K562 (cell line): ENCODE measurements around the gene XPO6. TPM values are rescaled to one million over a fixed set of nuclear protein-coding genes. Genes with fewer than 3 reads are reported as not detected.

ENCODE experiments used
- ATAC-seq: fragments of 200-7000 bp; cut with Tn5 transposase; 3 replicates; pipeline ENCODE4 v1.9.1; 2020; ENCODE audit warnings: moderate library complexity
- BruUV-seq: library from RNA; stranded (reverse); fragments of 400-500 nt; replicated peaks from 2 replicates; lab custom pipeline; 2021; lab: Mats Ljungman, UMichigan
- CTCF ChIA-PET: fragments of 300-600 bp; formaldehyde crosslinking; extraction: SDS; loops from one replicate; lab custom pipeline; 2021; ENCODE audit warnings: low intra/inter-chr PET ratio; lab: Yijun Ruan, JAX
- POLR2A ChIA-PET: fragments of 300-600, 350-650 bp; sonication (Branson Sonifier 250); formaldehyde crosslinking; extraction: SDS; loops from one replicate; lab custom pipeline; 2021; ENCODE audit warnings: antibody characterized with exemption, inconsistent platforms; lab: Yijun Ruan, JAX
- DNase-seq, 4 experiments: peaks; one replicate each; pipeline versions ENCODE4 v3.0.0 to v3.0.0-alpha.2; 2011 to 2018; ENCODE audit warnings: low spot score in 3 of 4, mixed read lengths in 3 of 4; ENCODE audit errors: extremely low read depth in 1 of 4
- FAIRE-seq: peaks from 2 replicates; lab custom pipeline; 2011; peaks lifted over from hg19 to GRCh38; lab: Jason Lieb, UNC
- H2AFZ ChIP-seq: 2 replicates; pipeline ENCODE4 v1.6.0; 2011; ENCODE audit warnings: low read depth, low read length, control low read depth, inconsistent platforms
- H3K27ac ChIP-seq: fragments of 200-600 bp; 3 replicates; pipeline ENCODE4 v1.8.0; 2011; ENCODE audit warnings: low read depth, mild to moderate bottlenecking, control low read depth, inconsistent platforms, low read length, moderate library complexity, mixed read lengths; ENCODE audit errors: extremely low read depth
- H3K27me3 ChIP-seq, 2 experiments: fragments of 300-600 bp in 1 of 2; 2 replicates in 1 of 2; 3 replicates in 1 of 2; pipeline versions ENCODE4 v1.6.0 to v1.8.0; 2011; ENCODE audit warnings: inconsistent platforms in 2 of 2, low read length in 2 of 2, mild to moderate bottlenecking in 1 of 2, mixed read lengths in 1 of 2, moderate library complexity in 1 of 2; ENCODE audit not compliant: control insufficient read depth in 2 of 2, insufficient read depth in 2 of 2
- H3K36me3 ChIP-seq: fragments of 300-600 bp; 3 replicates; pipeline ENCODE4 v1.8.0; 2011; ENCODE audit warnings: mild to moderate bottlenecking, low read length, inconsistent platforms; ENCODE audit not compliant: control insufficient read depth, insufficient read depth
- H3K4me1 ChIP-seq, 2 experiments: fragments of 200-600 bp in 1 of 2; replicated peaks in 1 of 2; 2 replicates in 1 of 2; 3 replicates in 1 of 2; pipeline versions ENCODE4 v1.5.1 to v1.8.0; 2011; ENCODE audit warnings: inconsistent platforms in 2 of 2, low read length in 2 of 2, mild to moderate bottlenecking in 1 of 2, mixed read lengths in 1 of 2, moderate library complexity in 1 of 2; ENCODE audit not compliant: control insufficient read depth in 2 of 2, insufficient read depth in 2 of 2
- H3K4me2 ChIP-seq: 2 replicates; pipeline ENCODE4 v1.6.1; 2011; ENCODE audit warnings: low read length, control low read depth, inconsistent platforms, mixed read lengths; ENCODE audit not compliant: insufficient read depth
- H3K4me3 ChIP-seq: fragments of 200-600 bp; sonication (generic), shearing (Covaris generic); 2 replicates; pipeline ENCODE4 v1.5.1; 2016; ENCODE audit warnings: control low read depth, inconsistent platforms
- H3K79me2 ChIP-seq: fragments of 200-600 bp; 3 replicates; pipeline ENCODE4 v1.8.0; 2011; ENCODE audit warnings: low read length, inconsistent platforms; ENCODE audit not compliant: control insufficient read depth, insufficient read depth
- H3K9ac ChIP-seq, 2 experiments: 2 replicates each; pipeline versions ENCODE4 v1.6.0 to v1.6.1; 2011; ENCODE audit warnings: low read depth in 2 of 2, low read length in 2 of 2, control low read depth in 1 of 2, inconsistent platforms in 1 of 2, mild to moderate bottlenecking in 1 of 2, mixed read lengths in 1 of 2; ENCODE audit not compliant: insufficient read depth in 1 of 2
- H3K9me1 ChIP-seq: one replicate; pipeline ENCODE4 v1.6.0; 2011; ENCODE audit warnings: inconsistent platforms, mild to moderate bottlenecking, low read length, moderate library complexity; ENCODE audit not compliant: control insufficient read depth, insufficient read depth
- H3K9me3 ChIP-seq: replicated peaks from 2 replicates; pipeline ENCODE4 v1.5.1; 2011; ENCODE audit warnings: low read depth, low read length, inconsistent platforms; ENCODE audit not compliant: control insufficient read depth, insufficient read depth
- H4K20me1 ChIP-seq: replicated peaks from 2 replicates; pipeline ENCODE4 v1.6.1; 2011; ENCODE audit warnings: low read length, inconsistent platforms, mixed read lengths; ENCODE audit not compliant: control insufficient read depth, insufficient read depth
- CBX2 ChIP-seq: fragments of 200-600 bp; sonication (generic); IDR thresholded peaks from one replicate; pipeline ENCODE4 v1.6.1; 2012; ENCODE audit warnings: mild to moderate bottlenecking, low read length, inconsistent platforms; ENCODE audit not compliant: insufficient read depth, poor library complexity, severe bottlenecking
- HDAC2 ChIP-seq: fragments of 450-650 bp; IDR thresholded peaks from 2 replicates; pipeline ENCODE4 v1.6.1; 2016; ENCODE audit warnings: mild to moderate bottlenecking
- MXI1 ChIP-seq: IDR thresholded peaks from 2 replicates; pipeline ENCODE4 v1.6.1; 2011; ENCODE audit warnings: low read depth, mild to moderate bottlenecking, improper control_type of control experiment, low read length
- POLR2B ChIP-seq: fragments of 450-650 bp; IDR thresholded peaks from 2 replicates; pipeline ENCODE4 v1.6.1; 2018; ENCODE audit warnings: low read depth; ENCODE audit not compliant: partially characterized antibody
- USF2 ChIP-seq: sonication (generic); formaldehyde crosslinking; IDR thresholded peaks from 2 replicates; pipeline ENCODE4 v1.5.0; 2020; ENCODE audit warnings: missing genetic modification reagents
- ZNF212 ChIP-seq: fragments of 450-650 bp; formaldehyde crosslinking; IDR thresholded peaks from 2 replicates; pipeline ENCODE4 v1.4.0; 2020; ENCODE audit warnings: mild to moderate bottlenecking
- WGBS: fragments of 100-300 bp; shearing (Covaris generic); methylation state at CpG from one replicate; pipeline ENCODE4 v1.1.6; 2016; ENCODE audit warnings: low coverage, mixed read lengths; ENCODE audit not compliant: insufficient coverage; ENCODE audit errors: missing lambda C conversion rate; 5-methylcytosine and 5-hydroxymethylcytosine counted together
- in situ Hi-C: fragments of 300-500 bp; cut with MboI; formaldehyde crosslinking; loops from 4 replicates; pipeline ENCODE4 v1.15.0; 2018; ENCODE audit warnings: inconsistent platforms, mixed read lengths
- intact Hi-C: fragments of 100-400 bp; cut with micrococcal nuclease; formaldehyde crosslinking; loops from 2 replicates; pipeline ENCODE4 v1.14.2; 2022
- polyA plus RNA-seq, 8 experiments: library from polyadenylated mRNA; depleted of rRNA in 4 of 8; stranded (reverse) in 5 of 8; unstranded in 3 of 8; fragments of >200 nt; fragmentation: Nextera tagmentation in 2 of 8; fragmentation: Illumina TruSeq in 1 of 8; extraction: Ambion mirVana in 2 of 8; extraction: Trizol in 1 of 8; gene quantifications; 2 replicates each; pipeline versions ENCODE4 v1.2.1 to v1.2.3, GENCODE V29; 2011 to 2014; ENCODE audit warnings: inconsistent platforms in 1 of 8, missing spikeins in 1 of 8
- small RNA-seq: library from RNA; depleted of rRNA; stranded (forward); fragments of <200 nt; gene quantifications from one replicate; pipeline ENCODE3, GENCODE V24; 2014
- total RNA-seq, 7 experiments: library from RNA; depleted of rRNA in 6 of 7; stranded (reverse); fragments of >200 nt in 6 of 7; fragmentation: Illumina TruSeq in 2 of 7; extraction: Trizol in 2 of 7; gene quantifications; 2 replicates each; pipeline versions ENCODE4 v1.2.1 to v1.2.3, GENCODE V29; 2011 to 2021; ENCODE audit warnings: low replicate concordance in 1 of 7

The XPO6 gene
- total and polyA plus RNA-seq, 9 of the 15 experiments (the other 6 are each of a cell fraction or from before 2014, with no cell fraction given): 11.2 to 196 (median 119) TPM

GRCh38 chr16:28051486-28051885 lies 160.3 kb downstream of the XPO6 start:
- CTCF ChIA-PET: no interaction called here
- H3K9me1 ChIP-seq: no peaks in the 10 kb centered on the region
- no peaks in the 10 kb centered on the region for H3K36me3 ChIP-seq
- H4K20me1 ChIP-seq: no peaks in the 10 kb centered on the region
- no peak for TF ChIP-seq POLR2B
- no peak for TF ChIP-seq CBX2
- no peak for TF ChIP-seq HDAC2
- TF ChIP-seq MXI1: no peak
- TF ChIP-seq ZNF212: no peak
- TF ChIP-seq USF2: no peak
- in situ Hi-C loops (no loop called here), intact Hi-C loops (no loop called here)
- no peaks in the 10 kb centered on the region; a peak in 1 of 5 replicates for H3K4me1 ChIP-seq
- no peak for DNase-seq
- no peak overlapping the region for H3K4me3 ChIP-seq
- H3K27ac ChIP-seq: no peak overlapping the region
- H3K4me2 ChIP-seq: no peak overlapping the region
- BruUV-seq: no TSS peak
- peaks cover 3% of the 10 kb centered on the region; the same call in 1 of the 2 replicates for H3K9me3 ChIP-seq
- H3K27me3 ChIP-seq: peaks cover 9 to 19% of the 10 kb centered on the region in 2 experiments
- no peak overlapping the region for H2AFZ ChIP-seq
- no peak for ATAC-seq
- 4% methylated on average over 7 of the region's 7 CpGs for WGBS
- no peak overlapping the region for H3K9ac ChIP-seq
- POLR2A ChIA-PET: no interaction called here
- H3K79me2 ChIP-seq: no peaks in the 10 kb centered on the region
- no peak for FAIRE-seq

Small RNAs within 50 kb of the gene (small RNA-seq; reads per million reads assigned to genes)
- gene RF00402: not detected
- not detected for gene RNY1P10

Other genes starting within 250 kb of the XPO6 start
- not detected in 2 replicates for gene GSG1L, start 148.3 kb downstream of the XPO6 start, total RNA-seq (2014; rRNA removed)
- not detected in 2 replicates for gene GSG1L, start 148.3 kb downstream of the XPO6 start, total RNA-seq (2014; rRNA removed; fragmentation: Illumina TruSeq; extraction: Trizol)
- not detected in 2 replicates for gene GSG1L, start 148.3 kb downstream of the XPO6 start, total RNA-seq (2015; rRNA removed; fragmentation: Illumina TruSeq; extraction: Trizol)
- gene GSG1L, start 148.3 kb downstream of the XPO6 start, total RNA-seq (2021): not detected in 2 replicates
- not detected in 2 replicates for gene GSG1L, start 148.3 kb downstream of the XPO6 start, polyA plus RNA-seq (2011; rRNA removed)
- not detected in 2 replicates for gene GSG1L, start 148.3 kb downstream of the XPO6 start, polyA plus RNA-seq (2014; fragmentation: Illumina TruSeq; extraction: Trizol)
- gene GSG1L, start 148.3 kb downstream of the XPO6 start, polyA plus RNA-seq (2014; fragmentation: Nextera tagmentation; extraction: Ambion mirVana): not detected
- gene GSG1L, start 148.3 kb downstream of the XPO6 start, polyA plus RNA-seq (2014; rRNA removed): not detected in 2 replicates
- 0.04 TPM in 1 of 2 replicates, not detected in the other for gene SBK1, start 80.6 kb upstream of the XPO6 start, total RNA-seq (2014; rRNA removed)
- not detected in 2 replicates for gene SBK1, start 80.6 kb upstream of the XPO6 start, total RNA-seq (2014; rRNA removed; fragmentation: Illumina TruSeq; extraction: Trizol)
- not detected in 2 replicates for gene SBK1, start 80.6 kb upstream of the XPO6 start, total RNA-seq (2015; rRNA removed; fragmentation: Illumina TruSeq; extraction: Trizol)
- gene SBK1, start 80.6 kb upstream of the XPO6 start, total RNA-seq (2021): 0.07 TPM in 1 of 2 replicates, not detected in the other
- gene SBK1, start 80.6 kb upstream of the XPO6 start, polyA plus RNA-seq (2011; rRNA removed): not detected in 2 replicates
- gene SBK1, start 80.6 kb upstream of the XPO6 start, polyA plus RNA-seq (2014; fragmentation: Illumina TruSeq; extraction: Trizol): 0.03 TPM in 1 of 2 replicates, not detected in the other
- not detected for gene SBK1, start 80.6 kb upstream of the XPO6 start, polyA plus RNA-seq (2014; fragmentation: Nextera tagmentation; extraction: Ambion mirVana)
- 0.01 and 0.03 TPM in 2 replicates for gene SBK1, start 80.6 kb upstream of the XPO6 start, polyA plus RNA-seq (2014; rRNA removed)
- not detected in 2 replicates for gene NPIPB6, start 151.5 kb upstream of the XPO6 start, total RNA-seq (2014; rRNA removed)
- 0.91 TPM in 1 of 2 replicates, not detected in the other for gene NPIPB6, start 151.5 kb upstream of the XPO6 start, total RNA-seq (2014; rRNA removed; fragmentation: Illumina TruSeq; extraction: Trizol)
- gene NPIPB6, start 151.5 kb upstream of the XPO6 start, total RNA-seq (2015; rRNA removed; fragmentation: Illumina TruSeq; extraction: Trizol): 0.72 TPM in 1 of 2 replicates, not detected in the other
- 0.18 and 1.5 TPM in 2 replicates for gene NPIPB6, start 151.5 kb upstream of the XPO6 start, total RNA-seq (2021)
- gene NPIPB6, start 151.5 kb upstream of the XPO6 start, polyA plus RNA-seq (2011; rRNA removed): 0.09 and 0.24 TPM in 2 replicates
- 0.35 and 0.67 TPM in 2 replicates for gene NPIPB6, start 151.5 kb upstream of the XPO6 start, polyA plus RNA-seq (2014; fragmentation: Illumina TruSeq; extraction: Trizol)
- under 1 TPM; 0.03 TPM for gene NPIPB6, start 151.5 kb upstream of the XPO6 start, polyA plus RNA-seq (2014; fragmentation: Nextera tagmentation; extraction: Ambion mirVana)
- gene NPIPB6, start 151.5 kb upstream of the XPO6 start, polyA plus RNA-seq (2014; rRNA removed): 0.56 and 0.96 TPM in 2 replicates
- 85.4 and 89.8 TPM in 2 replicates for gene EIF3CL, start 191.9 kb upstream of the XPO6 start, total RNA-seq (2014; rRNA removed)
- gene EIF3CL, start 191.9 kb upstream of the XPO6 start, total RNA-seq (2014; rRNA removed; fragmentation: Illumina TruSeq; extraction: Trizol): 30.7 and 40.1 TPM in 2 replicates
- gene EIF3CL, start 191.9 kb upstream of the XPO6 start, total RNA-seq (2015; rRNA removed; fragmentation: Illumina TruSeq; extraction: Trizol): 88.1 and 88.2 TPM in 2 replicates
- gene EIF3CL, start 191.9 kb upstream of the XPO6 start, total RNA-seq (2021): 78.1 and 112 TPM in 2 replicates
- gene EIF3CL, start 191.9 kb upstream of the XPO6 start, polyA plus RNA-seq (2011; rRNA removed): 130 and 155 TPM in 2 replicates
- 119 and 183 TPM in 2 replicates for gene EIF3CL, start 191.9 kb upstream of the XPO6 start, polyA plus RNA-seq (2014; fragmentation: Illumina TruSeq; extraction: Trizol)
- 10 to 100 TPM in 1 of 2 experiments, 1 to 10 TPM in 1; 3.7 to 10.4 TPM for gene EIF3CL, start 191.9 kb upstream of the XPO6 start, polyA plus RNA-seq (2014; fragmentation: Nextera tagmentation; extraction: Ambion mirVana)
- gene EIF3CL, start 191.9 kb upstream of the XPO6 start, polyA plus RNA-seq (2014; rRNA removed): 78.1 and 99.2 TPM in 2 replicates